K562 (cell line): ENCODE measurements around the gene MDC1. TPM values are rescaled to one million over a fixed set of nuclear protein-coding genes. Genes with fewer than 3 reads are reported as not detected.

Experiments
- CBX5 ChIP-seq: IDR thresholded peaks from 2 replicates; pipeline ENCODE4 v1.6.1; 2014; ENCODE audit warnings: low read depth, borderline replicate concordance
- CREM ChIP-seq: IDR thresholded peaks from 2 replicates; pipeline ENCODE4 v1.6.1; 2014; ENCODE audit warnings: antibody characterized with exemption, low read depth
- DIDO1 ChIP-seq: fragments of 450-650 bp; IDR thresholded peaks from 2 replicates; pipeline ENCODE4 v1.6.1; 2016; ENCODE audit warnings: low read depth, missing biosample characterization, missing genetic modification characterization
- E2F4 ChIP-seq: sonication (generic); formaldehyde crosslinking; IDR thresholded peaks from 2 replicates; pipeline ENCODE4 v1.8.0; 2022; ENCODE audit warnings: mild to moderate bottlenecking, low read depth, missing genetic modification reagents
- ETS1 ChIP-seq: conservative IDR thresholded peaks from 2 replicates; pipeline ENCODE4 v1.6.1; 2011; ENCODE audit warnings: low read depth, mild to moderate bottlenecking, low read length; ENCODE audit not compliant: control insufficient read depth
- ETV1 ChIP-seq: fragments of 450-650 bp; conservative IDR thresholded peaks from 2 replicates; pipeline ENCODE4 v1.6.1; 2016; ENCODE audit warnings: missing genetic modification characterization, control low read depth, low read depth, missing compliant biosample characterization
- FOSL1 ChIP-seq: fragments of 200-800 bp; sonication (Bioruptor generic); conservative IDR thresholded peaks from 2 replicates; pipeline ENCODE4 v1.6.1; 2016; ENCODE audit warnings: missing genetic modification characterization, missing compliant biosample characterization
- HDGF ChIP-seq: fragments of 450-650 bp; IDR thresholded peaks from 2 replicates; pipeline ENCODE4 v1.6.1; 2016
- HMGN3 ChIP-seq: IDR thresholded peaks from 2 replicates; pipeline ENCODE4 v1.6.1; 2011; ENCODE audit warnings: borderline replicate concordance, low read depth, mild to moderate bottlenecking, mixed read lengths, low read length; ENCODE audit not compliant: insufficient read length; ENCODE audit errors: extremely low read depth
- HNRNPK ChIP-seq: fragments of 200-400 bp; formaldehyde crosslinking; IDR thresholded peaks from one replicate; pipeline ENCODE4 v1.6.1; 2018; ENCODE audit warnings: mild to moderate bottlenecking, low read depth, low read length; ENCODE audit not compliant: poor library complexity, severe bottlenecking
- MTF1 ChIP-seq: fragments of 250-450 bp; sonication (Bioruptor Pico); IDR thresholded peaks from 2 replicates; pipeline ENCODE4 v1.9.0; 2021; ENCODE audit warnings: moderate library complexity, mild to moderate bottlenecking, inconsistent platforms, borderline replicate concordance
- NFIX ChIP-seq: fragments of 250-450 bp; sonication (Bioruptor Pico); IDR thresholded peaks from 2 replicates; pipeline ENCODE4 v1.4.0; 2020; ENCODE audit warnings: low read depth, mild to moderate bottlenecking, moderate library complexity
- NR3C1 ChIP-seq: sonication (generic); formaldehyde crosslinking; IDR thresholded peaks from 2 replicates; pipeline ENCODE4 v1.8.1; 2022; ENCODE audit warnings: missing genetic modification reagents
- SAP30 ChIP-seq: fragments of 200-600 bp; sonication (generic); IDR thresholded peaks from 2 replicates; pipeline ENCODE4 v1.6.1; 2012; ENCODE audit warnings: borderline replicate concordance, low read depth, mild to moderate bottlenecking, moderate library complexity, low read length, control low read depth, inconsistent platforms; ENCODE audit not compliant: insufficient read depth, poor library complexity, severe bottlenecking
- SMC3 ChIP-seq: conservative IDR thresholded peaks from 2 replicates; pipeline ENCODE4 v1.6.1; 2011; ENCODE audit warnings: low read depth, low read length, improper control_type of control experiment; ENCODE audit not compliant: insufficient read depth
- SP1 ChIP-seq: sonication (generic); formaldehyde crosslinking; IDR thresholded peaks from 2 replicates; pipeline ENCODE4 v1.8.1; 2022; ENCODE audit warnings: mild to moderate bottlenecking, missing genetic modification reagents
- TAF7 ChIP-seq: fragments of 450-650 bp; IDR thresholded peaks from 2 replicates; pipeline ENCODE4 v1.6.1; 2016; ENCODE audit warnings: missing genetic modification characterization, missing compliant biosample characterization
- ZC3H8 ChIP-seq: fragments of 450-650 bp; IDR thresholded peaks from 2 replicates; pipeline ENCODE4 v1.6.1; 2017
- ZMIZ1 ChIP-seq, 2 experiments: fragments of 150-350 bp in 1 of 2; IDR thresholded peaks; 2 replicates each; pipeline ENCODE4 v1.6.1; 2012 to 2016; ENCODE audit warnings: low read depth in 2 of 2, low read length in 2 of 2, mild to moderate bottlenecking in 1 of 2, moderate library complexity in 1 of 2
- ZNF143 ChIP-seq: sonication (generic); formaldehyde crosslinking; IDR thresholded peaks from 2 replicates; pipeline ENCODE4 v1.9.0; 2022; ENCODE audit warnings: mild to moderate bottlenecking, missing genetic modification reagents
- ZNF175 ChIP-seq: fragments of 200-800 bp; sonication (Bioruptor generic); IDR thresholded peaks from 2 replicates; pipeline ENCODE4 v1.6.1; 2016; ENCODE audit warnings: low read depth, mild to moderate bottlenecking, missing genetic modification characterization, missing compliant biosample characterization
- ZNF263 ChIP-seq: sonication (generic); formaldehyde crosslinking; IDR thresholded peaks from 2 replicates; pipeline ENCODE4 v1.8.0; 2022; ENCODE audit warnings: mild to moderate bottlenecking, missing genetic modification reagents, borderline replicate concordance
- polyA plus RNA-seq, 8 experiments: library from polyadenylated mRNA; depleted of rRNA in 4 of 8; stranded (reverse) in 5 of 8; unstranded in 3 of 8; fragments of >200 nt; fragmentation: Nextera tagmentation in 2 of 8; fragmentation: Illumina TruSeq in 1 of 8; extraction: Ambion mirVana in 2 of 8; extraction: Trizol in 1 of 8; gene quantifications; 2 replicates each; pipeline versions ENCODE4 v1.2.1 to v1.2.3, GENCODE V29; 2011 to 2014; ENCODE audit warnings: inconsistent platforms in 1 of 8, missing spikeins in 1 of 8
- total RNA-seq, 7 experiments: library from RNA; depleted of rRNA in 6 of 7; stranded (reverse); fragments of >200 nt in 6 of 7; fragmentation: Illumina TruSeq in 2 of 7; extraction: Trizol in 2 of 7; gene quantifications; 2 replicates each; pipeline versions ENCODE4 v1.2.1 to v1.2.3, GENCODE V29; 2011 to 2021; ENCODE audit warnings: low replicate concordance in 1 of 7

The MDC1 gene
- total and polyA plus RNA-seq, 9 of the 15 experiments (the other 6 are each of a cell fraction or from before 2014, with no cell fraction given) = 8.2 to 114 (median 20.0) TPM

GRCh38 chr6:30690403-30691207 lies 26.5 kb downstream of the MDC1 start, which contains the start of gene NRM (continued):
- TF ChIP-seq DIDO1 (tag) (peak; percentile 27; the same call in 1 of the 2 replicates), ZC3H8 (no peak), TAF7 (tag) (no peak), SAP30 (peak; percentile 56), ZNF175 (CRISPR knock-in tag) (no peak), HDGF (peak; percentile 82; the same call in 1 of the 2 replicates), HNRNPK (peak; percentile 35), FOSL1 (tag) (0 out of 2 replicates have a peak, but pooled peaks have one; percentile 11), NFIX (CRISPR knock-in tag) (no peak), SP1 (CRISPR knock-in tag) (peak; percentile 88), NR3C1 (CRISPR knock-in tag) (no peak), ETV1 (tag) (peak; percentile 70), ZNF263 (CRISPR knock-in tag) (peak; percentile 84), SMC3 (no peak), E2F4 (no peak), ETS1 (0 out of 2 replicates have a peak, but pooled peaks have one; percentile 61), HMGN3 (peak; percentile 53), CBX5 (no peak), ZMIZ1 (IDR thresholded peaks at IDR 0.05; ENCODE audit: low read depth in 2 of 2, low read length in 2 of 2) (no peak), ZNF143 (CRISPR knock-in tag) (no peak), MTF1 (CRISPR knock-in tag) (no peak), CREM (0 out of 2 replicates have a peak, but pooled peaks have one; percentile 50)
